D721Med (cell line): Measurements from ENCODE around the gene FRMPD1.
A peak's percentile ranks its signal among the peaks of the same experiment; 100 is the strongest.

Source experiments
- DNase-seq: peaks from one replicate; pipeline ENCODE4 v3.0.0; 2011; ENCODE audit warnings: low spot score; ENCODE audit not compliant: insufficient read length
- FAIRE-seq: peaks from 2 replicates; lab custom pipeline; 2011; peaks lifted over from hg19 to GRCh38; lab: Jason Lieb, UNC
- CTCF ChIP-seq: IDR thresholded peaks from 2 replicates; pipeline ENCODE4 v1.5.1; 2012; ENCODE audit warnings: mild to moderate bottlenecking, control low read depth; ENCODE audit not compliant: insufficient read depth; ENCODE audit errors: missing control alignments

Gene FRMPD1

GRCh38 chr9:37640246-37640645, 10.5 kb upstream of the FRMPD1 start:
- FAIRE-seq, result no peak
- no peak for TF ChIP-seq CTCF
- no peak for DNase-seq

- no peak for TF ChIP-seq CTCF
- FAIRE-seq, result no peak
- no peak for DNase-seq
These were observed 9.4 kb upstream of the FRMPD1 start for GRCh38 chr9:37641331-37641730.

GRCh38 chr9:37643214-37643613, 7.5 kb upstream of the FRMPD1 start:
- no peak for TF ChIP-seq CTCF
- FAIRE-seq, result no peak
- DNase-seq, result no peak

- no peak for TF ChIP-seq CTCF
These were observed 4.7 kb upstream of the FRMPD1 start for GRCh38 chr9:37645903-37646506.

GRCh38 chr9:37650299-37650872, 368 bp upstream of the FRMPD1 start:
- no peak for TF ChIP-seq CTCF
- FAIRE-seq (no peak), DNase-seq (no peak)

More at GRCh38 chr9:37645903-37646506, 4.7 kb upstream of the FRMPD1 start:
- DNase-seq (no peak), FAIRE-seq (no peak)

- FAIRE-seq (no peak), DNase-seq (no peak)
- no peak for TF ChIP-seq CTCF
These were observed 1.5 kb downstream of the FRMPD1 start for GRCh38 chr9:37652261-37652660.

- DNase-seq, result peak; percentile 45
- no peak for TF ChIP-seq CTCF
These were observed 2.6 kb downstream of the FRMPD1 start for GRCh38 chr9:37653385-37653784.

More at GRCh38 chr9:37653385-37653784, 2.6 kb downstream of the FRMPD1 start:
- FAIRE-seq, result peak; percentile 16
